A673 (cell line): Measurements from ENCODE around the gene METTL25B.

ENCODE experiments used
- EZH2 ChIP-seq: fragments of 200-600 bp; sonication (generic); IDR thresholded peaks from 2 replicates; pipeline ENCODE4 v1.6.1; 2017; ENCODE audit warnings: borderline replicate concordance, low read depth, mild to moderate bottlenecking, mixed read lengths, antibody characterized with exemption, low read length; ENCODE audit not compliant: poor library complexity, severe bottlenecking
- TF ChIP-seq, protein P1 (sequence below): fragments of 300-800, 200-600 bp; sonication (generic); conservative IDR thresholded peaks from 2 replicates; pipeline ENCODE4 v1.5.1; 2017; ENCODE audit warnings: low read depth, mild to moderate bottlenecking, antibody characterized with exemption, low read length, moderate library complexity, mixed read lengths

DNA sequence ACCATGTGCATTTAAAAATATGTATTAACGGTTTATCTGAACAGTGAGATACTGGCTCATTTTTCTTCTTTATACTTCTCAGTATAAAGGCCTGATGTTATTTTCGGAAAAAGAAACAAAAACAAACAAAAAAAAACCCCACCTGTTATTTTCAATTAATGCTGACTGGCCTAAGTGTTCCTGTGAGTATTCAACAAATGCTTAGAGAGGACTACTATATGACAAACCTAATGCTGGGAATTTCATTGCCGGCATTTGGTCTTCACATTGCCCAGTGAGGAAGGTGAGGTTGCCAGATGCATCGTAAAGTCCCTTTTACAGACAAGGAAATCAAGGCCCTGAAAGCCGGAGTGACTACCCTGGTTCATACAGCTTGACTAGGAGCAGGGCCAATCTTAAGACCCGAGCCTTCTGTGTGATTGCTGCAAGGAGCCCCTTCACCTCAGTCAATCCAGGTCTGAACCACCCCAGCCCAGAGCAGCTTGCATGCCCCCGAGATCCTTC lies 12.0 kb downstream of the METTL25B start:
- no peak for TF ChIP-seq EZH2
- TF ChIP-seq, protein P1, sequence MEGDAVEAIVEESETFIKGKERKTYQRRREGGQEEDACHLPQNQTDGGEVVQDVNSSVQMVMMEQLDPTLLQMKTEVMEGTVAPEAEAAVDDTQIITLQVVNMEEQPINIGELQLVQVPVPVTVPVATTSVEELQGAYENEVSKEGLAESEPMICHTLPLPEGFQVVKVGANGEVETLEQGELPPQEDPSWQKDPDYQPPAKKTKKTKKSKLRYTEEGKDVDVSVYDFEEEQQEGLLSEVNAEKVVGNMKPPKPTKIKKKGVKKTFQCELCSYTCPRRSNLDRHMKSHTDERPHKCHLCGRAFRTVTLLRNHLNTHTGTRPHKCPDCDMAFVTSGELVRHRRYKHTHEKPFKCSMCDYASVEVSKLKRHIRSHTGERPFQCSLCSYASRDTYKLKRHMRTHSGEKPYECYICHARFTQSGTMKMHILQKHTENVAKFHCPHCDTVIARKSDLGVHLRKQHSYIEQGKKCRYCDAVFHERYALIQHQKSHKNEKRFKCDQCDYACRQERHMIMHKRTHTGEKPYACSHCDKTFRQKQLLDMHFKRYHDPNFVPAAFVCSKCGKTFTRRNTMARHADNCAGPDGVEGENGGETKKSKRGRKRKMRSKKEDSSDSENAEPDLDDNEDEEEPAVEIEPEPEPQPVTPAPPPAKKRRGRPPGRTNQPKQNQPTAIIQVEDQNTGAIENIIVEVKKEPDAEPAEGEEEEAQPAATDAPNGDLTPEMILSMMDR = no peak
